ENCODE measurements around the gene CACNA1D.

DNA sequence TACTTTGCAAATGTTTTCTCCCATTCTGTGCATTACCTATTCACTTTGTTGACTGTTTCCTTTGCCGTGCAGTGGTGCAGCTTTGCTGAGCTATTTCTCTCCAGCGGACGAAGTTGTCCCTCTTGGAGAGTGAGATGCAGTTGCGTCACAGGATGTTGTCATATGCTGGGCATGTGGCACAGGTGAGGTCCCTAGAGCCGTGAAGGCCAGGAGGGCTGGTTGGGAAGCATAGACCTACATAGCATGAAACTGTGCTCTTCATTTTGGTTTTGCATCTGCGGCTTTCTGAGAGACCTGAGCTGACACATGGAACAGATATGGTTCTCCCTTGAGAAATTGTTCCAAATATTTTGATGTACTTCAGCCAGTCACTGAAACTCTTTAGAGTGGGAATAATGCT is 108.5 kb downstream of the CACNA1D start:
- TF ChIP-seq, protein P1, sequence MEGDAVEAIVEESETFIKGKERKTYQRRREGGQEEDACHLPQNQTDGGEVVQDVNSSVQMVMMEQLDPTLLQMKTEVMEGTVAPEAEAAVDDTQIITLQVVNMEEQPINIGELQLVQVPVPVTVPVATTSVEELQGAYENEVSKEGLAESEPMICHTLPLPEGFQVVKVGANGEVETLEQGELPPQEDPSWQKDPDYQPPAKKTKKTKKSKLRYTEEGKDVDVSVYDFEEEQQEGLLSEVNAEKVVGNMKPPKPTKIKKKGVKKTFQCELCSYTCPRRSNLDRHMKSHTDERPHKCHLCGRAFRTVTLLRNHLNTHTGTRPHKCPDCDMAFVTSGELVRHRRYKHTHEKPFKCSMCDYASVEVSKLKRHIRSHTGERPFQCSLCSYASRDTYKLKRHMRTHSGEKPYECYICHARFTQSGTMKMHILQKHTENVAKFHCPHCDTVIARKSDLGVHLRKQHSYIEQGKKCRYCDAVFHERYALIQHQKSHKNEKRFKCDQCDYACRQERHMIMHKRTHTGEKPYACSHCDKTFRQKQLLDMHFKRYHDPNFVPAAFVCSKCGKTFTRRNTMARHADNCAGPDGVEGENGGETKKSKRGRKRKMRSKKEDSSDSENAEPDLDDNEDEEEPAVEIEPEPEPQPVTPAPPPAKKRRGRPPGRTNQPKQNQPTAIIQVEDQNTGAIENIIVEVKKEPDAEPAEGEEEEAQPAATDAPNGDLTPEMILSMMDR (IDR thresholded peaks at IDR 0.05): no peak
- TF ChIP-seq POLR2A (IDR thresholded peaks at IDR 0.05) (no peak), EP300 (IDR thresholded peaks at IDR 0.05) (no peak)
